NCI-H1694 treated with DMSO at 0.1 percent for 48 hours (cell line): ENCODE results near the gene FAM234B.

Experiments used
- DNase-seq: peaks from one replicate; lab custom pipeline; 2025; lab: John Stamatoyannopoulos, UW

FAM234B gene

GRCh38 chr12:13093191-13093847 is 49.1 kb downstream of the FAM234B start:
- no peak for DNase-seq

DNA sequence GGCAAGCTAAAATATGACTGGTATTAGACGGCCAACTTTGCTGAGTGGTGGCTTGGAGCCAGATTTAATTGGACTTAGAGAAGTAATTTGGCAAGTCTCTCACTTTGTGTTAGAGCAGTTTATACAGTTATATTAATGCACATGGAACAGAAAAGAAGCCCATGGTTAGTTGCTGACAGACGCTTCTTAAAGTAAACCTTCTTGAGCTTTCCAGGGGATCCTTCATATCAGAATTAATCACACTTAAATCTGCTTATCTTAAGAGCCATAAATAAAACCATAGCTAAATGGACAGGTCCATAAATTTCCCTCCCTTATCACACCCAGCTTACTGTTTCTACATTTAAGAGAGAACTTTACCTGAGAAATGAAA is 49.7 kb downstream of the FAM234B start:
- DNase-seq, result no peak

DNA sequence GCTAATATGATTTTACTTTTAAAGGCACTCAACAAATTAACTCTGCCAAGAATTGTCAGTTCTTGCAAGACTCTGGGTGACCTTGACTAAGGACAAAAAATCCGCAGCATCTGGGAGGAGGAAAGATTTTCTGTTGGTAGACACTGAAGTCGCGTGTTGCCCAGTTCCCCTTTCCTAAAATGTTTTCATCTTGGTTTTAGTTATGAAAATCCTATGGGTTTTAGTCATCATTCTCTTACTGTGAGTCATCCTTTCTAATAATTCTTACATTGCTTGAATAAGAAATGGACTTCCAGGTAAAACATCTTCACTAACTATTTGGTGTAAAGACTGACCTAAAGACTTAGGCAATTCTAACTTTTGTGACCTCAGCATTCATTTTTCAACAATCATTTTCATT is 50.2 kb downstream of the FAM234B start:
- DNase-seq, result no peak

GRCh38 chr12:13095266-13095995 is 51.2 kb downstream of the FAM234B start:
- DNase-seq, result no peak

GRCh38 chr12:13097491-13098011 is 53.4 kb downstream of the FAM234B start:
- DNase-seq, result no peak

DNA sequence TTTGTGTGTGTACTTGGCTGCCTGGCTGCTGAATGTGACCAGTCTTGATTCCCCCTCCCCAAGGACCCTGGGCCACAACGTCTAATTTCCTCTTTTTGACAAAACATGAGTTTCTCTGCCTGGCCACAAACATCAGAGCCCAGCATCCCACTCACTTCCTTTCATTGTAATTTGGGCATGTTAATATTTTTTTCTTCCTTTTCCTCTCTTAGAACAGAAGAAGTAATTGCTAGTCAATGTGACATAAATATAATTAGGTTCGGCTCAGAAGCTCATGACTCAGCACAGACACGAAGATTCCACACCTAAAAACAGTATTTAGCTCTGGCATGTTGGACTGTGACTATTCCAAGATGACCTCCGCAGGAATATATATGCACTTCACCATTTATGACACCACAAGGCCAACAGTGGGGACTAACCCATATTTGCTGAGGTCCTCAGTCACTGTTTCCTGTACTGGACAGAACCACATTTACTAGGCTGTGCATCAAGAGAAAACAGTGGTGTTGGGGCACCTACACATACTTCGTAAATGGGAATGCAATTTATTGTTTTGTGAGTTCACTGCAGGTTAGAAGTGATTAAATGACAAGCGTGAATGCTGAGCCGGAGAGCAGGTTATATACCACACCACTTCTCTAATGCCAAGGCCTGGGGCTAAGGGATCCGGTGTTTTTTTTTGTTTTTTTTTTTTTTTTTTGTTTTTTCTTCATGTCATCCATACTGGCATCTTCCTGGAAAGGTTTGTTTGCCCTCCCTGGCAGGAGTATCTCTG is 55.1 kb downstream of the FAM234B start:
- DNase-seq, result no peak

DNA sequence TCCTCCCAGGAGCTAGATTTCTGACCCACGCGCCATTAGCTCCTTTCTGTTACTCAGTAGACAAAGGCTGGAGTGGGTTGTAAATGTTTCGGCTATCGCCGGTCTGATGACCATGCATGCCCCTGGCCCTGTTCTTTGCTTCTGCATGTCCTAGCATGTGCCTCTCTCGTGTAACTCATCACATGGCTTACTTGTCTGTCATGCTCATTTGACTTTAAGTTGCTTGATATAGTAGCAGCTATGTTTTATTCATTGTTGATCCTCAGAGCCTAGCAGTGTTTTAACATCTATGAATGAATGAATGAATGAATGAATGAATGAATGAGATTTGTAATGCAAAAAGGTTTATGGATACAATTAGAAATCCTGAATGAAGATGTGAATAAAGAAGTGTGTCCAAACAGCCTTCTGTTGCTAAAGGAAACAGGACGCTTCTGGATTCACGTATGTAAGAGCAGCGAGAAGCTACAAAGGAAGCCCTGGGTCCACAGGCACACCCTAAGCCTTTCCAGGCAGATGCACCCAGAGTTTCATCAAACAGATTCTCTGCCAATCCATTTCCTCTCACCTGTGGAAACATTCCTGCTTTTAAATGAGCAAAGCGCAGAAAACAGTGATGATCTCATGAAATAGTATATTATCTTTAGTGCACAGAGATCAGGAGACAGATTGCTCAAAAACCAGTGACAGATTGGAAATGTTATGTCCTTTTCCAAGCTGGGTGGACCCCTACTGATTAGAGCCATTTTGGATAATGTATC is 55.8 kb downstream of the FAM234B start:
- DNase-seq, result no peak

DNA sequence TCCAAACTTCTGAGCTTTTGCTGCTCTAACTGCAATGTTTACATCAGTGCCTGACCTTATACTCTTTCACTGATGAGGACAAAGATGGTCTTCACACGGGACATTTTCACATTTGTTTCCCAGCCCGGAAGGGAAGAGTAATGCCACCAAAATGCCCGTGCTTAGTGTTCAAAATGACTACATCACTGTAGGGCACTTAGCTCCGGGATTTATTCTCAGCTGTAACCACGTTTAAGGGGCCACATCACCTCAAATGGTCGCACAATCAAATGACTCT is 56.4 kb downstream of the FAM234B start:
- DNase-seq, result peak; percentile 38

GRCh38 chr12:13100882-13101769 is 56.9 kb downstream of the FAM234B start:
- DNase-seq, result peak; percentile 66

- peak; percentile 9 for DNase-seq
Observed at GRCh38 chr12:13101821-13102375, 57.7 kb downstream of the FAM234B start.

GRCh38 chr12:13102461-13103195 is 58.4 kb downstream of the FAM234B start:
- no peak for DNase-seq

GRCh38 chr12:13103391-13104033 is 59.3 kb downstream of the FAM234B start, which contains the start of gene GSG1:
Gene GSG1 (minus strand): TSS chr12:13103667. CDS start chr12:13103512, 155 bp downstream.
- DNase-seq, result no peak

DNA sequence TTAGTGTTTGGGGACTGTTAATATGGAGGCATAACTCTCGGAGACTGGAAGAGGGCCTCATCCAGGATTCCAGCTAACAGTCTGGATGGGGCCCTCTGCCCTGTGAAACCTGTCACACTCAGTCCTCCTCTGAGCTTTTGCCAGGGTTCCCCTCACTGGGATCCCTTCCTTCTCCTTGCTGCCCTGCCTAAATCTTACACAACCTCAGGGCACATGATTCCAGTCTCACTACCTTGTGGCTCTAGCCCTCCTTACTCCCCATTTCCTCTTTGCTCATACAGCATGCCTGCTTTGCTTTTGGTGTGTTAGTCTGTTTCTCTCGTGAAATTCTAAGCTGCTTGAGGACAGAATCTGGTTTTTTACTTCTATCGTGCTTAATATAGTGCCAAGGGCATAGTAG is 60.2 kb downstream of the FAM234B start:
- no peak for DNase-seq

GRCh38 chr12:13105781-13106180 is 61.6 kb downstream of the FAM234B start:
- DNase-seq, result no peak

DNA sequence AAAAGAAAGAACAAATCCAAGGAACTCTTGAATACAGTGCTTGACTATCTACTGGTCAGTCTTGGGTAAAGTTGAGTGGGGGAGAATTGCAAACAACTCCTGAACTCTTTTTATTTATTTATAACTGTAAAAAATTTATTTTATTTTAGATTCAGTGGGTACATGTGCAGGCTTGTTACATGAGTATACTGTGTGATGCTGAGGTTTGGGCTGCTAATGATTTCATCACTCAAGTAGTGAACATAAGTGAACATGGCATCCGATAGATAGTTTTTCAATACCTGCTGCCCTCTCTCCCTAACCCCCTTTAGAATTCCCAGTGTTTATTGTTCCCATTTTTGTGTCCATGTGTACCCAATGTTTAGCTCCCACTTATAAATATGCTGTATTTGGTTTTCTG is 62.5 kb downstream of the FAM234B start:
- DNase-seq, result no peak

- DNase-seq, result no peak
Observed at GRCh38 chr12:13112968-13113367, 68.8 kb downstream of the FAM234B start.

DNA sequence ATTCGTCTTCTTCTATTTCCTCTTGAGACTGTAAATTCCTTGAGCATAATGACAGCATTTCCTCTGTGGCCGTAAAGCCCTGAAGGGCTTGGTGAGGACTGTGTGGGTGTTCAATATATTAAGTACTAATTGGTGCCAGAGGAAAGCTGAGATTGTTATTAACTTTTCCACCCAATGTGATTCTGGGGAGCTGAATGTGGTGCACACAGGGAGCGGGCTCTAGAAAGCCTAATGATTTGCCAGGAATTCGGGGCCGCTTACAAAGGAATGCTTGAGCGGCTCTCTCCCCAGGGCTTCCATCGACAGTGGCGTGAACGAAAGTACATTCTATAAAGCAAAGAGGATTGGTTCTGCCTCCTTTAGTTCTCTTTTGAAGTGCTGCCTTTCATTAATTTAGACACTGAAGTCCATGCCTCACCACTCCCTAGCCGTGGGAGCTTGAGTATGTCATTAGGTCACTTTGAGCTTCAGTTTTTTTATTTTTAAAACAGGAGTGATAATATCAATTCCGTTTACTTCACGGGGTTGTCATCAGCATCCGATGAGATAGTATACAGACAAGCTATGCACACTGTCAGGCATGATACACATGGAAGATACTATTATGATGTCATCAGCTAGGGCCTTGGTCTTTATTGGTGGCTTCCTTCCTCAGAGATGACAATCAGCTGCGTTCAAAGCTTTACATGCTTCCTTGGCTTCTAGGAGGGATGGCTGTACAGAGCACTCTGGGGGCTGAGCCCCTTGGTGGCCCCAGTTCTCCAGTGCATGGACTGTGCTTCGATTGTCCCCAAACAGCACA is 70.3 kb downstream of the FAM234B start:
- DNase-seq, result no peak

- no peak for DNase-seq
Observed at GRCh38 chr12:13116259-13116658, 72.1 kb downstream of the FAM234B start.

DNA sequence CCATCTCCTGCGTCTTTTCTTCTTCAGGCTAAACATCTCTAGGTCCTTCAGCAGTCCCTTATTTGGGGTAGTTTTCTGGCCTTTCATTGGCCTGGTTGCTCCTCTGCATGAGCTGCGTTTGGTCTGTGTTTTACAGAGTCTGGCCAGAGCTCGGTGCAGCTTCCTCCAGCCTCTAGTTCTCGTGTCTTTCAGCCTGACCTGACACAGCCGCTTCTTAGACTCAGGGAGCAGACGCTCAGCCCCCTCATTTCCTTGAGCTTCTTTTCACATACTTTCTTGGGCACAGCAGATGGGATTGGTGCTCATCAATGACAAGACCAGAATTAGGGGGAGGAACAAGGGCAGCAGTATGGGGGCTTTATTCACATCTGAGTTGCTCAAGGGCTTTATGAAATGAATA is 72.8 kb downstream of the FAM234B start:
- no peak for DNase-seq
